Activated CD8-positive, alpha-beta T cell treated with anti-CD3 and anti-CD28 coated beads for 36 hours (primary cell): Measurements from ENCODE around the gene KIRREL3. TPM values are rescaled to one million over a fixed set of nuclear protein-coding genes. Genes with fewer than 3 reads are reported as not detected.

Experiments used
- ATAC-seq: fragments of 200-7000 bp; cut with Tn5 transposase; one replicate; pipeline ENCODE4 v1.10.0; 2021; ENCODE audit warnings: mild to moderate bottlenecking, moderate library complexity
- CTCF ChIA-PET: fragments of 350-600 bp; sonication (Branson Sonifier 250); formaldehyde crosslinking; loops from one replicate; lab custom pipeline; 2021; ENCODE audit warnings: antibody characterized with exemption; lab: Charles Lee
- POLR2A ChIA-PET: fragments of 350-600 bp; sonication (Branson Sonifier 250); formaldehyde crosslinking; loops from one replicate; lab custom pipeline; 2021; ENCODE audit warnings: antibody characterized with exemption; lab: Charles Lee
- DNase-seq: peaks from one replicate; pipeline ENCODE4 v3.0.0-alpha.2; 2020
- H3K27ac Mint-ChIP-seq: one replicate; pipeline ENCODE4 v1.8.0; 2021; ENCODE audit warnings: mild to moderate bottlenecking, mixed read lengths
- H3K27me3 Mint-ChIP-seq: one replicate; pipeline ENCODE4 v1.8.0; 2021; ENCODE audit warnings: mixed read lengths
- H3K36me3 Mint-ChIP-seq: one replicate; pipeline ENCODE4 v1.8.0; 2021; ENCODE audit warnings: low read depth, mixed read lengths
- H3K4me1 Mint-ChIP-seq: one replicate; pipeline ENCODE4 v1.8.0; 2021; ENCODE audit warnings: low read depth, mixed read lengths
- H3K4me3 Mint-ChIP-seq: one replicate; pipeline ENCODE4 v1.8.0; 2021; ENCODE audit warnings: mild to moderate bottlenecking, moderate library complexity, mixed read lengths
- H3K9me3 Mint-ChIP-seq: one replicate; pipeline ENCODE4 v1.8.0; 2021; ENCODE audit warnings: mixed read lengths
- intact Hi-C: fragments of 100-400 bp; cut with micrococcal nuclease; formaldehyde crosslinking; loops from one replicate; pipeline ENCODE4 v1.10.0; 2022
- total RNA-seq, 2 experiments: library from RNA; stranded (reverse); gene quantifications; one replicate each; pipeline ENCODE4 v1.2.3, GENCODE V29; 2021
- TF ChIP-seq, protein P1 (sequence below): fragments of 200-600 bp; IDR thresholded peaks from one replicate; pipeline ENCODE4 v1.8.0; 2022; ENCODE audit warnings: antibody characterized with exemption, mild to moderate bottlenecking

Gene KIRREL3
- total RNA-seq, 2 experiments from 2014 or later, result not detected

DNA sequence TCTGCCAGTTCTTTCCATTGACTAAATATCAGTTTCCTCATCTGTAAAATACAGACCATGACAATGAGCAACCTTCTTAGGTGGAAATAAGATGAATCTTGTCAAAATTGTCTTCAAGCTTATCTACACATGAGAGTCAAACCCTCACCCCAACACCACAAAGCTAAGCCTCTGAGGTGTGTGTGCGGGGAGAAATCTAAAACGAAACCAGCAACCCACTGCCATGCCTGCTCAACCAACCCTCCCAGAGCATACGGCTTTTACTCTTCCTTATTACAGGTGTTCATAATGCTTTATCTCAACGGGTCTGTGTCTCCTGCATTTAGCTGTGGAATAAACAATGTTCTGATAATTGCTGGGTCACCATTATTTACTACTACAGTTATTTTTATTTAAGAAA, 235.4 kb downstream of the KIRREL3 start:
- CTCF ChIA-PET, result no interaction called here
- Mint-ChIP-seq H3K4me3 (no peak overlapping the region), H3K27me3 (no peaks in the 10 kb centered on the region), H3K4me1 (no peaks in the 10 kb centered on the region), H3K27ac (no peak overlapping the region), H3K9me3 (no peaks in the 10 kb centered on the region), H3K36me3 (no peaks in the 10 kb centered on the region)
- POLR2A ChIA-PET, result no interaction called here
- intact Hi-C loops, result no loop called here
- ATAC-seq (no peak), DNase-seq (no peak)
- TF ChIP-seq, protein P1, sequence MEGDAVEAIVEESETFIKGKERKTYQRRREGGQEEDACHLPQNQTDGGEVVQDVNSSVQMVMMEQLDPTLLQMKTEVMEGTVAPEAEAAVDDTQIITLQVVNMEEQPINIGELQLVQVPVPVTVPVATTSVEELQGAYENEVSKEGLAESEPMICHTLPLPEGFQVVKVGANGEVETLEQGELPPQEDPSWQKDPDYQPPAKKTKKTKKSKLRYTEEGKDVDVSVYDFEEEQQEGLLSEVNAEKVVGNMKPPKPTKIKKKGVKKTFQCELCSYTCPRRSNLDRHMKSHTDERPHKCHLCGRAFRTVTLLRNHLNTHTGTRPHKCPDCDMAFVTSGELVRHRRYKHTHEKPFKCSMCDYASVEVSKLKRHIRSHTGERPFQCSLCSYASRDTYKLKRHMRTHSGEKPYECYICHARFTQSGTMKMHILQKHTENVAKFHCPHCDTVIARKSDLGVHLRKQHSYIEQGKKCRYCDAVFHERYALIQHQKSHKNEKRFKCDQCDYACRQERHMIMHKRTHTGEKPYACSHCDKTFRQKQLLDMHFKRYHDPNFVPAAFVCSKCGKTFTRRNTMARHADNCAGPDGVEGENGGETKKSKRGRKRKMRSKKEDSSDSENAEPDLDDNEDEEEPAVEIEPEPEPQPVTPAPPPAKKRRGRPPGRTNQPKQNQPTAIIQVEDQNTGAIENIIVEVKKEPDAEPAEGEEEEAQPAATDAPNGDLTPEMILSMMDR, result no peak

DNA sequence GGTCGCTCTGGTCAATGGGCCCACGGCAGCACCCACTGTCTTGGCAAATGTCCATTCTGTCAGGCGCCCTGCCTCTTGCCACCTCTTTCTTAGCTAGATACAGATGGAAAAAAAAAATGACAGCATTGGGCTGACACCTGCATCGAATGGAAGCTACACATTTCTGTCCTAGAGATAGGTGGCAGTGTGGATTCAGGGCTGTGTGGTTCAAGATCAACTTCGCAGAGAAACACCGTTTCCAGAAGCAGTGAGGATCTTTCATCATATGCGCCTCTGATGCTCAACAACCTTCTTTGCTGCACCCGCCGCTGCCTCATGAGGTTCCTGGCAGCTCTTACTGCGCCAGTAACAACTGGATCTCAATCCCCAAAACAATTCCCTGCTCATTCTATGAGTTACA, 236.3 kb downstream of the KIRREL3 start:
- POLR2A ChIA-PET, result no interaction called here
- intact Hi-C loops, result no loop called here
- H3K4me3 Mint-ChIP-seq, result no peak overlapping the region

DNA sequence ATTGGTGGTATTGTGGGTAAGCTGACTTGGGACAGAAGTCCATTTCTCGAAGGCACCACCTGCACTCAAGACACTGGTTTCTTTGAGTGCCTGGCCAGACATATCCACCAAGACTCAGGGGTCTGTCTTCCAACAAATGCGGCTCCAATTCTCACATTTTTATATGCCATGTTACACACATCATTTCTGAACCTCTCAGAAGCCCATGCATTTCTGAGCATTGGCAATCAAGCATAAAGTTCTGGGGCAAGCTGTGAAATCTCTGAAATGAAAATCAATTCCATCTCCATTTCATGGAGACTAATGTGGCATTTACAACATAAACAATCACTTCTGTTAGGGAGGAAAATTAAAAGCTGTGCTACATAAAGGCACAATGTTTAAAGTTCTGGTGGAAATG, 243.7 kb downstream of the KIRREL3 start:
- DNase-seq (no peak), ATAC-seq (no peak)
- TF ChIP-seq, protein P1, result no peak
- ChIA-PET POLR2A (no interaction called here), CTCF (no interaction called here)
- Mint-ChIP-seq H3K4me1 (no peaks in the 10 kb centered on the region), H3K36me3 (no peaks in the 10 kb centered on the region), H3K27ac (no peak overlapping the region), H3K9me3 (no peaks in the 10 kb centered on the region), H3K27me3 (peaks cover 2% of the 10 kb centered on the region), H3K4me3 (no peak overlapping the region)
- intact Hi-C loops, result no loop called here

More for the DNA sequence above, 236.3 kb downstream of the KIRREL3 start:
- no peak for DNase-seq
- Mint-ChIP-seq H3K27ac (no peak overlapping the region), H3K4me1 (no peaks in the 10 kb centered on the region), H3K27me3 (no peaks in the 10 kb centered on the region), H3K36me3 (no peaks in the 10 kb centered on the region), H3K9me3 (no peaks in the 10 kb centered on the region)
- TF ChIP-seq, protein P1, result no peak
- ATAC-seq, result no peak
- CTCF ChIA-PET, result no interaction called here

DNA sequence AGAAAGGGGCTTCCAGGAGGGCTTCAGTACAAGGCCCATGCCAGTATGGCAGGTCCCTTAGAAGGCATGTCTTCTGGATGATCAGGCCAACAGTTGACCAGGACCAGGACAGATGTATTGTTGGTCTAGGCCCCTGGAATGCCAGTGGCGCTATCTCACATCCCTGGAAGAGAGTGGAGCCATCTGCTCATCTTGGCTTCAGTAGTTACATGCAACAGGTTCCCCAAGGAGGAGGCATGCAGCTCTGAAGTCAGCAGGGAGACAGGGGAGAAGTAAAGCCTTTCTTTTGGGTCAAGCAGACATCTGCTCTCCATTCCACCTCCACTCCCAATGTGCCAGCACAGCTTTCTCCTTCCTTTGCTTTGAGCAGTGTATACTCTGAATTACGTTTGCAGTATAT, 244.1 kb downstream of the KIRREL3 start:
- DNase-seq, result no peak
- Mint-ChIP-seq H3K36me3 (no peaks in the 10 kb centered on the region), H3K27me3 (peaks cover 2% of the 10 kb centered on the region), H3K4me1 (no peaks in the 10 kb centered on the region), H3K4me3 (no peak overlapping the region), H3K9me3 (no peaks in the 10 kb centered on the region), H3K27ac (no peak overlapping the region)
- ChIA-PET POLR2A (no interaction called here), CTCF (no interaction called here)
- TF ChIP-seq, protein P1, result no peak
- ATAC-seq, result no peak
- intact Hi-C loops, result no loop called here

DNA sequence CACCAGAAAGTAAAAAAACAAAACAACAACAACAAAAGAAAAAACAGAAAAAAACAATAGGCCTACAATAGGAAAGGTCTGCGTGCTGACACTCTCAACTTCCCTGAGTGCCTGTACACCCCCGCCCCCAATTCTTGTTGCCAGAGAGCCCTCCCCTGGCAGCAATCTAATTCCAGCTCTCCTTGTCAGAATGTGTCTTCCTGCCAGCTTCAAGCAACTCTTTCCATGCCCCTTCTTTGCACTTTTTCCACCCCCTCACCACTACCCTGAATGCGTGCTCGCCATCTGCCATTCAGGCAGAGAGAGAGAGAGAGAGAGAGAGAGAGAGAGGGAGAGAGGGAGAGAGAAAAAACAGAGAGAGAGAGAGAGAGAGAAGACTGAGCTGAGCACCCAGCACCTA, 245.0 kb downstream of the KIRREL3 start:
- no peak overlapping the region for H3K4me3 Mint-ChIP-seq
- no peaks in the 10 kb centered on the region for H3K4me1 Mint-ChIP-seq
- TF ChIP-seq, protein P1, result no peak
- no peaks in the 10 kb centered on the region for H3K9me3 Mint-ChIP-seq
- H3K36me3 Mint-ChIP-seq, result no peaks in the 10 kb centered on the region
- no peak overlapping the region for H3K27ac Mint-ChIP-seq
- H3K27me3 Mint-ChIP-seq, result peaks cover 2% of the 10 kb centered on the region
- ChIA-PET POLR2A (no interaction called here), CTCF (no interaction called here)
- DNase-seq, result no peak
- no peak for ATAC-seq
- intact Hi-C loops, result no loop called here
